GM19467 (cell line): ENCODE data around the gene SLC7A14.

ENCODE experiments used
- ATAC-seq: cut with Tn5 transposase; IDR thresholded peaks from one replicate; pipeline ENCODE4 v1.9.1; 2021; ENCODE audit warnings: mild to moderate bottlenecking, moderate library complexity; ENCODE audit not compliant: unreplicated experiment

Gene SLC7A14

DNA sequence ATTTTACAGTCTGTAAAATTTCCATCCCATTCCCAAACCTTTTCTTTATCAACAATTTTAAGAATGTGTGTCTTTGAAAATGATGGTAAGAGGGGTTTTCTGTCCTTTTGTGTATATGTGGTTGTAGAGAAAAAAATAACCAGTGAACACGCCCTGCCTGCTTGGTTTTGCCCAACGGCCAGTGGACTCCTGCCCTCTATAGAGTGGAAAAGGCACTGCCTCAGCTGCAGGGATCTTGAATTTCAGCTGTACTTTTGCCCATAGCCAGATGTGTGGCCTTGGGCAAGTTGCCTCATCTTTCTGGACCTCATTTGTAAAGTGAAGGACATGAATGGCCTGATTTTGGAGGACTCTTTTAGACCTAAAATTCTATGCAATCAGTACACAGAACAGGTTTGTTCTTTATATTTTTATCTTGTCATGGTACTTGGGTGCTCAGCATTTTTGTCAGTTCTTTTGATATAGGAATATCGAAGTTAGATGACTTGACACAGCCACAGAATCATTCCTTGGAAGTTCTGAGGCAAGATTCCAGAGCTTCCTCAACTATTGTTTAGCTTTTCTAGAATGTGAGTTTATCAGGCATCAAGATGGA is 86.2 kb downstream of the SLC7A14 start:
- no peak for ATAC-seq

DNA sequence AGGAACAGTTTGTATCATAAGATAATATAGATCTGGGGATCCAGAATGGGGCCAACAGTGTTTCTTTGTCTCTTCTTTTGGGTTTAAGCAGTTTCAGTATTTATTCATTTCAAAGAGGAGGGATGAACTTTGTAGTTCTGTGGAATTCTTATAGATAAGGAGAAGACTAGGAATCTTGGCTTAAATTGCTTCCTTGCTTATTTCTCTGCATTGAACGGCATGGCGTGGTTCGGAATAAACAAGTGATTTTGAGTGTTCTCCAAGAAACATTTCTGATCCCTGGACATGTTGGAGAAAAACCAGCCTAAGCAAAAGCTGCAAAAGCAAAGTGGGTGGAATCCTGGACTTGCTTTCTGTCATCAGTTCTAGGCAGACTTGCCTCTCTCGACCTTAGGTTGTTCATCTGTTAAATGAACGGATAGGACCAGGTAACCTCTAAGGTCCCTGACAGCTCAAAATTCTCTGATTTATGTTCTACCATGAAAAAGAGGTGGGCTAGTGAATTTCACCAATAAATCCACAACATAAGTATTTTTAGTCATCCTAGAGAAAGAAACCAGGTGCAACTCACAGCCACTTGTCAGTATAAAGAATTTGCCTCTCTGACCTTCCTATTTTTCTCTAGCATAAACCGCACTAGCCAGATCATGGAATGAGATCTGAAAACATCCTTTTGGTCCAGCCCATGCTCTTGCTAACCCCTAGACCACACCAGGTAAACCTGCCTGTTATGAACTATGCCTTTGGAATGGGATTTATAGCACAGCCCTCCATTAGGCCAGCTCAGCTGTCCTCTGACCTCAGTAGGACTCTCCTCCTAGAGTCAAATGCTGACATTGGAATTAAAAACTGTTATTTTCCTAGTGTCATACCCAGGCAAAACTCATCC is 88.4 kb downstream of the SLC7A14 start:
- no peak for ATAC-seq

- ATAC-seq = no peak
Observed at GRCh38 chr3:170496868-170497140, 89.1 kb downstream of the SLC7A14 start.

- no peak for ATAC-seq
Observed at GRCh38 chr3:170496026-170496867, 89.6 kb downstream of the SLC7A14 start.

DNA sequence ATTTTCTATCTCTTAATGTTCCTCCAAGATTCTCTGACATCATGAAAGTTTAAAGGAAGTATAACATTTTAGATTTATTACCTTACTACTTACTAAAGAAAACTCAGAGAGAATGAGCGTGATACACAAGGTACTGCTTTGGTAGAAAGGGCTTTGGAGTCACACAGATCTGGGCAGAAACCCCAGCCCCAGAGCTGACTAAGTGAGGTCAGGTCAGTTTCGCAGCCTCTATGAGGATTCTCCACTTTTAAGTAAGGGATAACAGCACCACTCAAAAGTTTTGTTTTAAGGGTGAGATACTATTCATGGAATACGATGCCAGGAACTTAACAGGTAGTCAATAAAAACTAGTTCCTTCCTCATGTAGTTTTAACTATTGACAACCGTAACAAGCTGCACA is 91.1 kb downstream of the SLC7A14 start:
- ATAC-seq = no peak

DNA sequence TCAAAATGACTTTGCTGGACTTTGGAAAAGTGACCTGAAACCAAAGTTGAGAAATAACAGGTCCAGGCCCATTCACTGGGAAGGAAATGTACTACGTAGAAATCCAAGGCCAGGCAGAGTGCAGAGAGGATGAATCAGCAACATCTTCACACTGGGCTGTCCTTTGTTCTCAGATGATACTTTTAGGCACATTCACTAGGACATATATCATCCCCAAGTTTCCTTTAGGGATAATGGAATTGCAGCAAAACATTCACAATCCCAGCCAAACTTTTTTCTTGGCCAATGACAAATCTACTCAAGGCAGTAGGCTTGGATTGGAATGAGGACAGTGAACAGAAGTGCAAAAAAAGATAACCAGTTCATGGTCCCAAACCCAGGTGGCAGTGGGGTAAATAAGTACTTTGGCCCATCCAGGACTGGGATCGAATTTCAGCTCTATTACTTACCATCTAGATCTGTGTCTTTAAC is 92.1 kb downstream of the SLC7A14 start:
- no peak for ATAC-seq

DNA sequence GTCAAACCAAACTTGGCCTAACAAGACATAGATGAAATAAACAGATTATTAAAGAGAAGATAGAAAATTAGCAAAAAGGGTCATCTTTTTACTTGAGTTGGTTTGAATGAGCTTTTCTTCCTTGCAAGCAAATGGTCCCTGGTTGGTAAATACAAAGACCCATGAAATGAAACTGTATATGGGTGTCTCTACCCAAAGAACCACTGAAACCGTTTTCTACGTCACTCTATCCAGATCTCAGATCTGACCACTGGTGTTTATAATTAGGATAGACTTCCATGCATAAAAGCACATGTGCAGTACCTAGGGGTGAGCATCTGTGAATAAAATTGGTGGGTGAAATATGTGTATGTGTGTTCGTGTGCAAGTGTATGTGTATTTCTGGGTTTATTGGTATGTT is 94.0 kb downstream of the SLC7A14 start:
- no peak for ATAC-seq

- no peak for ATAC-seq
Observed at GRCh38 chr3:170490828-170491560, 94.9 kb downstream of the SLC7A14 start.

- no peak for ATAC-seq
Observed at GRCh38 chr3:170488802-170489201, 97.1 kb downstream of the SLC7A14 start.

DNA sequence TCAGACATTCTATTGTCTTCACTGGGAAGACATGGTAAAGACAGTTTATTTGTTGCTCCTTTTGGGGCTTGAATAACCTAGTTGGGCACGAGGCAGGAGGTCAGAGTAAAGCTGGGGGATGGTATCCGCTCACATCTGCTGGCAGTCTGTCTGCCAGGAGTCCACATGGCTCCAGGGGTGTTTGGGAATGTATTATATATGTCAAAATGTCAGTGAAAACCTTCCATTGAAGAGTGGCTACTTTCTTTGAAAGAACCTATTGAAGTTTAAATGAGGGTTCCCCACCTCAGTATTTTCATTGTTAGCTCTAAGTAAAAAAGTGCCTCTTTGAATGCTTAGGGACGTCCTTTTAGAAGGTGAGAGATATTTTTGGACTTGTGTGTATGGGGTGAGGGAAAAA is 98.8 kb downstream of the SLC7A14 start:
- ATAC-seq = no peak

GRCh38 chr3:170486398-170486797 is 99.5 kb downstream of the SLC7A14 start:
- no peak for ATAC-seq

GRCh38 chr3:170485696-170486095 is 100.2 kb downstream of the SLC7A14 start:
- ATAC-seq = no peak

GRCh38 chr3:170485294-170485693 is 100.6 kb downstream of the SLC7A14 start:
- no peak for ATAC-seq

- no peak for ATAC-seq
Observed at GRCh38 chr3:170484869-170485268, 101.0 kb downstream of the SLC7A14 start.

DNA sequence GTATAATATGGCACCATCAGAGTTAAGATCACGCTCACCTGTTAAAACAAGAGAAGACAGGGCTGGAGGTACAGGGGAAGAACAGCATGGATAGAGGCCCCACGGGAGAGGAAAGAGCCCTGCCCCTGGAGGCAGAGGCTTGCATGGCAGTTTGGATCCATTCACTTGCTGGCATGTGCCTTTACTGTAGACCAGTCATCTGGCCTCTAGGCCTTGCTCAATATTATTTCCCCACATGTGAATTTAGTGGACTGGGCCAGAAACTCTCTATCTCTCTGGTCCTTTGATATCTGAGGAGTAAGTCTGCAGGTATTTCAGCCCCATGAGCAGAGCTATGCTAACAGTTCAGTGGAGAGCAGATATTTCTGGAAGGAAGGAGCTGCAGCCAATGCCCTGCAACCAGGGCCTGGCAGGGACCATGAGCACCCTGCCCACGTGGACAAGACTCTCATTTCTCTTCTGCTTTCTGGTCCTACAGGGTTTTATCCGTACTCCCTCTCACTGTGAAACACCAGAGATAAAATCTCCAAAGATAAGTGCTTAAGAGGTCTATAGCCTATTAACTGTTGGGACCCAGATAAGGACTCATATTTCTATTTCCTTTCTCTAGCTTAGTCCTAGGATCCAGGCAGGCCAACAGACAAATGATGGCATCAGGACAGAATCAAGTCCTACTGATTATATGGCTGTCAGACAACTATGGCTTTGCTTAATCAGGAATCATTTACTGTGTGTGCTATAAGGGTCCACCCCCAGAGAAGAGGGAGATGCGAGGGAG is 102.2 kb downstream of the SLC7A14 start:
- ATAC-seq = no peak

DNA sequence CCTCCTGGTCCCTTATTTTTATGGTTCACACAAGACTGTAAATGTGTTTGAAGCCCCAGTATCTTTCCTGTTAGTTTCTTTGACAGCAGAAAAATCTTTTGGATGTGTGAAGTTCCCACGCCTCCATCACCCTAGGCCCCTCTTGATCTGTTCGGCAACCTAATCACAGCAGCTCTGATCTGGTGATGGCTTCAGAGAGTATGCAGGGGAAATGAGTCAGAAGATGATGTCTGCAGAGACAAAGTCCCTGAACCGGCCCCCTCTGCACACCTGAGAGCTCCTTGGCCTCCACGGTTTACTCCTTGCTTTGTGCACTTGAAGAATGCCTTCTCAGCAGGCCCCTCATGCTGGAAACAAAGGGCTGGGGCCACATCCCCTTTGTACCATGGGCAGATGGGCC is 103.7 kb downstream of the SLC7A14 start:
- ATAC-seq = no peak

DNA sequence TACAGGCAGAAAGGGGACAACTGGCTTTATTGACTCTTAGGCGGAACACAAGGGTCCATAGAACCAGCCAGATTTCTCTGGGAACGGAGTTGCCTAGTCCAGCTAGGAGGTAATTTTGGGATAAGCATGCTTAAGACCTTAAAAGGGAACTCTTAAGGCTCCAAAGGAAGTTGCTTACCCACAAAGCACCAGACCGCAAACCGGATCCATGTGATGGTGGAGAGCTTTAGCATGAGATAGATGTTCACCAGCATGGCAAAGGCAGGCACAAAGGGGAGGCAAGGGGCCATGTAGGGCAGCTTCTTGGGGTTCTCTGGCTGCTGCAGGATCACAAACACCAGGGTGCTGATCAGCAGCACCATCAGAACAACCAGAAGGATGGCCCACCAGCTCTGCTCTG is 105.8 kb downstream of the SLC7A14 start:
- ATAC-seq = no peak

DNA sequence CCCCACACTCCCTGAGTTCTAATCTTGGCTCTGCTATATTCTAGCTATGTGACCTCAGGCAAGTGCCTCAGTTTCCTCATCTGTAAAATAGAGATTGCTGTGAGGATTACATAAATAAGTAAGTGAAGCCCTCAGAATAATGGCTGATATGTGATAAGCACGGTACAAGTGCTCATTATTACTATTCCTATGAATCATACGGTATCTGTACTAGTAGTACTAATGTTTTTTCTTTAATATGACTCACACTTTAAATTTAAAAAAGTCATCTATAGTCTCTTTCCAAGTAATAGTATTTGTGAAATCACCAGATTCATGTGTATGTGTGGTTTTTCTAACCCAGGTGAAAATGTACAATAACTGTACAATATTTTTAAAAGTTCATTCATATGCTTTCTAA is 108.5 kb downstream of the SLC7A14 start:
- no peak for ATAC-seq

- ATAC-seq = no peak
Observed at GRCh38 chr3:170476291-170476690, 109.6 kb downstream of the SLC7A14 start.

GRCh38 chr3:170475092-170475685 is 110.7 kb downstream of the SLC7A14 start:
- ATAC-seq = no peak
